Measurements from ENCODE around the gene PDYN. TPM values are rescaled to one million over a fixed set of nuclear protein-coding genes. Genes with fewer than 3 reads are reported as not detected.

Gene PDYN
- total RNA-seq, 4 donors from 2014 or later, result not detected

DNA sequence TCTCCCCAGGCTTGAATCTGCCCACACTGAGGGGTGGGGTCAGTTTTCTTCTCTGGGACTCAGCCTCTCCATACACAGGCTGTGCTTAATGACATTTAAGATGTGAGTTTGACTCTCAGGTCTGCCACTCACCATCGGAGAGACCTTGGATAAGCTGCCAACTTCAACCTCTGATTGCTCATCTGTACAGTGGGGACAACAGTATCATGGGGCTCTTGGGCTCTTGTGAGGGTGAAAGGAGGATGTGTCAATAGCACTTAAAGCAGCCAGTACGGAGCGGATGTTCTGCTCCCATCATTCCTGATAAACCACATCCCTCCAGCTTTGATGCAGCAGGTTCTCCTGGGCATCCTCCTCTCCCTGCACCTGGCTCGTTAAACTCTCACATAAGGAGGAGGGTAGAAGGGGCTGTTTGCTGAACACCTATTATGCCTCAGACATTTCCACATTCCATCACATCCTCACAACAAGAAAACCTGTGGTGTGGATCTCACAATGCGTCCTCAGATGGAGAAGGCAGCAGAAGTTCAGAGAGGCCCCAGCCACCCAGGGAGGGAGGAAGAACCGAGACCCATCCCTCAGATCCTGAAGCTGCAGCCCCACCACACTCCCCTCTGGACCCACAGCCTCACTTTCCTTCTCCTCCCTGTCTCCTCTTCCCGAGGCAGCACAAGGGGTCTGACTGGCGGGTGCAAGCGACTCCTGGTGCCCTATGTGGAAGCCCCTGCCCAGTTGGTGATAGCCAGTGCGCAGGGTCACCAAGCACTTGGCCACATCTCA, 1.9 kb upstream of the PDYN start:
- Histone ChIP-seq H3K27me3 (peaks cover 0 to 90% (median 2%) of the 10 kb centered on the region in 4 donors), H3K36me3 (no peaks in the 10 kb centered on the region), H3K4me1 (no peaks in the 10 kb centered on the region), H3K4me3 (no peak overlapping the region), H3K9me3 (no peaks in the 10 kb centered on the region), H3K27ac (no peak overlapping the region)
- no peak for DNase-seq
- intact Hi-C loops (cut with DNase I), result no loop called here
- WGBS, 2 donors, result 76 to 78% methylated on average over 6 to 8 of the region's 10 CpGs
- TF ChIP-seq POLR2A (IDR thresholded peaks at IDR 0.05), result no peak
- no peak for TF ChIP-seq CTCF (IDR thresholded peaks at IDR 0.05)

DNA sequence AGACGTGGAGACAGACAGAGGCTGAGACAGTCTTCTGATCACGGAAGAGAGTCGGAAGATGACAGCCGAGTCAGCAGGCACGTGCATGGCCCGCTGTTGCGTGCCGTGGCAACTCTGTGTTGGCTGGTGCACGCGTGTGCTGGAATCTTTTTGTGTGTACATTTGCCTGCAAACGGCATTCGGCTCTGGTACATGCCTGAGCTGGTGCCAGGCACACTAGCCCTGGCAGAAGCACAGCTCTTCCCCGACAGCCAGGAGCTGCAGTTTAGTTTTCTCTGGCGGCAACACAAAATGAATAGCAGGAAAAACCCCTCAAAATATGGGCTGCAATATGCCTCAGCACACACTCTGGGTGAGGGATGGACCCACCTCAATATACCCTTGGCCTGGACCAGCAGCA, 769 bp upstream of the PDYN start:
- Histone ChIP-seq H3K4me3 (no peak overlapping the region), H3K36me3 (no peaks in the 10 kb centered on the region), H3K27me3 (peaks cover 0 to 98% (median 2%) of the 10 kb centered on the region in 4 donors), H3K4me1 (no peaks in the 10 kb centered on the region), H3K9me3 (no peaks in the 10 kb centered on the region), H3K27ac (no peak overlapping the region)
- intact Hi-C loops (cut with DNase I), result no loop called here
- TF ChIP-seq POLR2A (IDR thresholded peaks at IDR 0.05) (no peak), CTCF (IDR thresholded peaks at IDR 0.05) (no peak)
- WGBS, 2 donors, result 32 to 60% methylated on average over 14 of the region's 14 CpGs
- no peak for DNase-seq

GRCh38 chr20:1992359-1993110, 1.3 kb downstream of the PDYN start:
- Histone ChIP-seq H3K4me3 (no peak overlapping the region), H3K36me3 (no peaks in the 10 kb centered on the region), H3K9me3 (no peaks in the 10 kb centered on the region), H3K27me3 (peaks cover 0 to 95% (median 2%) of the 10 kb centered on the region in 4 donors), H3K4me1 (no peaks in the 10 kb centered on the region), H3K27ac (no peak overlapping the region)
- WGBS, 2 donors, result 25 to 37% methylated on average over 6 to 7 of the region's 8 CpGs
- no peak for DNase-seq
- TF ChIP-seq CTCF (IDR thresholded peaks at IDR 0.05), result no peak
- TF ChIP-seq POLR2A (IDR thresholded peaks at IDR 0.05), result no peak
- intact Hi-C loops (cut with DNase I), result no loop called here

DNA sequence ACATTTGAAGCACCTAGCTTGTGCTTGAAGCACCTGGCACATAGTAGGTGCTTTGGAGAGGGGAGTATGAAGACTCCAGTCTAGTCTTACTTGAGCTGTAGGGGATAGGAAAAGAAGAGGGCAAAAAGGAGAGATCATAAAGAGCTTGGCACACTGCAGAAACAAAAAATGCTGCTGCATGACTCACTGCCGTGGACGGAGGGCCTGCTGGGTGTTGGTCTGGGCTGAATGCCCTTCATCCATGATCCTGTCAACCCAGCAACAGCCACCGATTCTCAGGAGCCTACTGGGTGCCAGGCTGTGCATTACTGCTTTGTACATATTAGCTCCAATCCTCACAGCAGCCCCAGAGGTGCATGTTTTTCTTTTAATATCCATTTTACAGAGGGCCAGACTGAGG, 6.0 kb downstream of the PDYN start:
- Histone ChIP-seq H3K27me3 (peaks cover 0 to 84% (median 2%) of the 10 kb centered on the region in 4 donors), H3K27ac (no peak overlapping the region), H3K4me1 (no peaks in the 10 kb centered on the region), H3K9me3 (no peaks in the 10 kb centered on the region), H3K36me3 (no peaks in the 10 kb centered on the region), H3K4me3 (no peak overlapping the region)
- WGBS, 2 donors, result 0 to 20% methylated on average over 3 of the region's 3 CpGs
- TF ChIP-seq CTCF (IDR thresholded peaks at IDR 0.05) (no peak), POLR2A (IDR thresholded peaks at IDR 0.05) (no peak)
- intact Hi-C loops (cut with DNase I), result no loop called here
- DNase-seq, result no peak

DNA sequence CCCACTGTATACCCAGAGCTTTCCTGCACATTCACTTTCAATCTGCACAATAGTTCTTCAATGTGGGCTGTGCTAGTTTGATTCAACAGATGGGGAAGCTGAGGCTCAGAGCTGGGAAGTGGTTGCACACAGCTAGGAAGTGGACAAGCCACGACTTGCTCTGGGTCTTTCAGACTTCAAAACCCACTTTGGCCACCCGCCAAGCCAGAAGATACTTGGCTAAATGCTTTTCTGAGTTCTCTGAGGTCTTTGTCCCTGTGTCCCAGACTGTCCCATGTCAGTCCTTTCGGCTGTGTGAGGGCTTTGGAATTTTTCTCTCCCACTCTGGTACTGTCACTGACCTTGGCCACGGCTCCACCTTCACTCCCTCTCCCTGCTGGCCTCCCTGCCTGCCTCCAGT, 10.6 kb downstream of the PDYN start:
- H3K4me1 ChIP-seq, result no peaks in the 10 kb centered on the region
- no peak for DNase-seq
- H3K27ac ChIP-seq, result no peak overlapping the region
- intact Hi-C loops (cut with DNase I), result no loop called here
- no peak overlapping the region for H3K4me3 ChIP-seq
- H3K9me3 ChIP-seq, result no peaks in the 10 kb centered on the region
- H3K27me3 ChIP-seq, result peaks cover 0 to 75% (median 0%) of the 10 kb centered on the region in 4 donors
- 35 to 46% methylated on average over 4 of the region's 4 CpGs for WGBS, 2 donors
- TF ChIP-seq CTCF (IDR thresholded peaks at IDR 0.05) (no peak), POLR2A (IDR thresholded peaks at IDR 0.05) (no peak)
- no peaks in the 10 kb centered on the region for H3K36me3 ChIP-seq

Data from esophagus squamous epithelium (tissue), 5 donors.